NCI-H524 treated with DMSO at 0.1 percent for 48 hours (cell line): ENCODE measurements around the gene IL17B.
A peak's percentile ranks its signal among the peaks of the same experiment; 100 is the strongest.

Experiments used
- DNase-seq: peaks from one replicate; lab custom pipeline; 2025; lab: John Stamatoyannopoulos, UW

Gene IL17B

DNA sequence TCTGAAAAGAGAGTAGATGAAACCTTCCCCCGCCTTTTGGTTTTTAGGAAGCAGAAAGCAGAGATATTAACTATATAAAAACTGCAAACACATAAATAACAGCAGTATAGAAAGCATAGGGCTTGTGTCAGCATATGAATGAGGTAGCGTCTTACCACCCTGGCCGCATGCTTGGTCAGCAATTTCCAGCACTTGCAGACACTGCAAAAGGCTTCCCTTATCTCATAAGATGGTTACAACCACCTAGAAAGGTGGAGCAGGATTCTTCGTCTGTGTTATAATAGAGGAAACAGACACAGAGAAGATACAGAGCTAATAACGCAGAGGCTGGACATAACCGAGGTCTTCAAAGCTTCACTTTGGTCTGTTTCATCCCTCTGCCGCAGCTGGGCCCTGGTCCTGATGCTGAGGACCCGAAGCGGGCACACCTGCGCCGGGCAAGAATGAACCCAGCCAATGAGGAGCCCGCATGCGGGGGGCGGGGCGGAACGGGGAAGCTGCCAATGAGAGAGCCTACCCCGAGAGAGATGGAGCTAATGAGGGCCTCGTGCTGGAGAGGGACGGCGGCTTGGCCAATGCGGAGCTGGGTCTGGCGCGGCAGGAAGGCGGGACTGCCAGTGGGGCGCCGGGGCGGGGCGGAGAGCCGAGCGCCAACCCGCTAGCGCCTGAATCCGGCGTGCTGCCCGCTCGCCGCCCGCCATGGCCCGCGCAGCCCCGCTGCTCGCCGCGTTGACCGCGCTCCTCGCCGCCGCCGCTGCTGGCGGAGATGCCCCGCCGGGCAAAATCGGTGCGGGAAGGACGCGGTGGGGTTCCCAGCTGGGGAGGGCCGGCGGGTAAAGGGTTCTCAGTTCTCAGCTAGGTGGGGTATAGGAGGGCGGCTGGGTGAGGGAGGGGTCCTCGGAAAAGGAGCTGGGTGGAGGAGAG lies 21.5 kb downstream of the IL17B start, which contains the start of gene PCYOX1L:
Gene PCYOX1L, plus strand, starts transcription at position 677 of the 924 bp plus-strand sequence. Its CDS starts 23 bp downstream, at position 700.
- DNase-seq: peak; percentile 92

DNA sequence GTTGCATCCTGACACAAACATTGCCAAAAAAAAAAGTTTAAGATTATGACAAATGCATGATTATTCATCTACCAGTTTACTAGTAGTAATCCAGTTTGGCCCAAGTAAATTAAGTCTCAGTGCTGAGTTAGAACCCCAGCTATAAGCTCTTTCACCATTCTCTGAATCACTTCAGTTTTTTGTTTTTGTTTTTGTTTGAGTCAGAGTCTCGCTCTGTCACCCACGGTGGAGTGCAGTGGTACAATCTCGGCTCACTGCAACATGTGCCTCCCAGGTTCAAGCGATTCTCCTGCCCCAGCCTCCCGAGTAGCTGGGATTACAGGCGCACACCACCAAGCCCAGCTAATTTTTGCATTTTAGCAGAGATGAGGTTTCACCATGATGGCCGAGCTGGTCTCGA lies 22.7 kb downstream of the IL17B start:
- DNase-seq: no peak

DNA sequence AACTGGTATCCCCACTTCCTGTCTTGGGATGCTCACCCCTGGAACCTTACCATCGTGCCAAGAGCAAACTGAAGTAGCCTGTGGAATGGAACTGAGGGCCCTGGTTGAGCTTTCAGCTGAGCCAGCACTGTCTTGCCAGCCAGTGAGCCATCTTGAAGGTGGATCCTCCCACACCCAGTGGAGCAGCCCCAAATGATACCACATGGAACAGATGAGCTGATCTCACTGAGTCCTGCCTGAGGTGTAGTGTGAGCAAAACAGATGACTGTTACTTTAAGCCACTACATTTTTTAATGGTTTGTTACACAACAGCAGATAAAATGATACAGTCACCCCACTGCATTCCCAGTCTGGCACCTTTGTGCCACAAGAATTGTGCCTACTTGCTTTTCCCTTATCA lies 23.4 kb downstream of the IL17B start:
- DNase-seq: no peak

DNA sequence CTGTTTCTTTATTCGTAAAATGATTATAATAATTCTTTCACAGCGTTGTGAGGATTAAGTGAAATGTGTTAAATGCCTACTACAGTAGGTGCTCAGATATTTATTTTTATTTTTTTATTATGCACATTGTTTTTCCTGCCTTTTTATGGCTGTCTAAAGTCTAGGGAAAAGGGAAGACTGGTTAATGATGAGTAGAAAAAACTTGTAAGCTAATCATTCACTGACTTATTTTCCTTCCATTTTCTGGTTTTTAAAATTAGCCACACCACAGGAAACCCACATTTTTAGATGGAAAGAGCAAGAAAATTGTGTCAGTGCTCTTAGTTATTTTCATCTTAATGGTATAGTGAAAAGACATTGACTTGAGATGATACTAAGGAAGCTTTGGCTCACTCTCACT lies 25.2 kb downstream of the IL17B start:
- no peak for DNase-seq

DNA sequence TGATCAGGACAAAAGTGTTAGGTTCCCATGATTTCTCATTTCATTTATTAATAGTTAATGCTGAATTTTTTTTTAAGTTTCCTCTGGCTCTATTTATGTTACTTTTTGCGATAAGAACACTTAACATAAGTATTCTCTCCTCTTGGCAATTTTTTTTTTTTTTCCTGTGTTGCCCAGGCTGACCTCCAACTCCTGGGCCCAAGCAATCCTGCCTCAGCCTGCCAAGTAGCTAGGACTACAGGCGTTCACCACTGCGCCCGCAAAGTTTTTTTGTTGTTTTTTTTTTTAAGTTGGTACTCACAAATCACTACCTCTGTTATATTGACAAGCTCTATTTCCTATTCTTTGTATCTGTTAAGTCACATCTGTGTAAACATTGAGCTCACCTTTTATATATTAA lies 26.9 kb downstream of the IL17B start:
- no peak for DNase-seq

DNA sequence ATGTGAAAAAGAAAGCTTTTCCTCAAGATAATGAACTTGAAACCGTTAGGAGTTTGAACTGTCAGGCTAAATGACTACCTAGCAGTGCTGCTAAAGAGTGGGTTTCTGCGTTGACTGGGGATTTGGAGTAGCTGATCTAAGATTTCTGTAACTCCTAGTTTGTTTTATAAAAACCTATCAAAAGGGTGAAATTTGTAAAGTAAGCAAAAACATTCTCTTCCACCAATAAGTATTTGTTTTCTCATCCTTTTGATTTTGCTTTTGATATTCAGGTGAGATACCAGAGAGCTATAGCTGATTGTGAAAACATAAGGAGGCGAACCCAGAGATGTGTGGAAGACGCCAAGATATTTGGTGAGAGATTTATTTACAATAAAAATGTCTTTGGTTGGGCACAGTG lies 29.7 kb downstream of the IL17B start:
- no peak for DNase-seq

DNA sequence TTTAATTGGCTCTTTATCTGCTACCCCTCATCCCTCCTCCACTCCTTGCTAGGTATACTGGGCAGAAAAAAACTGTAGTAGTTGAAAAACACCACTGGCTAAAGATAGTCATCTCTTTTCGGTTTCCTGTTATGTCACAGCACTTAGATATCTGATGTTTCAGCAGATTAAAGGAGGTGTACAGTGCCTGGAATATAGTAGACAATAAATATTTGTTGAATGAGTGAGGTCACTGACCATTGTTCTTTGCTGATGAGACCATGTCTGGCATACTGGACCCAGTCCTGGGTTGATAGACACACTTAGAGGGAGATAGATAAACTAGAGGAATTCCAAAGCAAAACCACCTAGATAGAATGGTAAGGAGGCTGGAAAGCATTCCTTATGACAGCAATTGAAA lies 30.6 kb downstream of the IL17B start:
- no peak for DNase-seq

DNA sequence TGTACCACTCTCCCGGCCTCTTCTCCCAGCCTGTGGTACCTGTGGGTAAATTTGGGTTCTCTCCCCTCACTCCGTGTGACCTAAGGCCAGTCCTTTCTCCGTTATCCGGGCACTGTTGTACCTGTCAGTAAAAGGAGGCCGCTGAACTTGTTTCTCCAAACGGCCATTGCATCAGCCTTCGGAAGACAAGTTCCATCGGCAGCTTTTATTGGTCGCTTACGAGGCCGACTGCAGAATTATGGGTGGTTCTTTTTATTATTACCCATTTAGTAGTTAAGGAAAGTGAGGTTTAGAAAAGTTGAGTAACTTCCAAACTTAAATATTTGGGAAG lies 33.2 kb downstream of the IL17B start:
- no peak for DNase-seq

DNA sequence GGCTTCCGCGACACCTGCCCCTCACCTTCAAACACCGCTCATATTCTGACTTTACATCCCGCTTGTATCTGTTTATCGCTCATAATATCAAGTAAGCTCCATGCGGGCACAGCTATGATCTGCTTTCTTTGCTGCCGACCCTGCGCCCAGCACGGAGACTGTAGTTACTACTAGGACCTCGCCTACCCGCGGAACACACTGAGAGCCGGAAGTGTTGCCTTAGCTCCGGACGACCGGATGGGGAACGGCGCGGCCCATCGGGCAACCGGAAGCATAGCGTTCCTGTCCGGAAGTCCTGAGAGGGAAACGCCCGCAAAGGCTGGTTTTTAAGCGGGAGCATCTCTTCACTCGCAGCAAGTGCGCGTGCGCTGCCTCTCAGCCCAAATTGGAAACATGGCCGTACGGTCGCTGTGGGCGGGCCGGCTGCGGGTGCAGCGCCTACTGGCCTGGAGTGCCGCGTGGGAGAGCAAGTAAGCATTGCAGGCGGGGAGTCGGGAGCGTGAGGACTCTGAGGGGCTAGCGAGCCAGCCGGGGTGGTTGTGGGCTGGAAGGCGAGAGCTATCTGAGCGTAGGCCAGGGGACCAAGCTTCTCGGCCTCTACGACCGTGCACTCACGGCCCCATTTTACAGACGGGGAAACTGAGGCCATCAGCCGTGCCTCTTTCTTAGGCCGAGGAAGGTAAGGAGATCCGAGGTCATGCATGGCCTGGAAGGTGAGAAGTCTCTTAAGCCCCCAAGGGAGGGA lies 33.8 kb downstream of the IL17B start, which contains the start of gene GRPEL2:
Gene GRPEL2, plus strand, starts transcription at position 353 of the 745 bp plus-strand sequence. Its CDS starts 41 bp downstream, at position 394.
- DNase-seq: peak; percentile 73

DNA sequence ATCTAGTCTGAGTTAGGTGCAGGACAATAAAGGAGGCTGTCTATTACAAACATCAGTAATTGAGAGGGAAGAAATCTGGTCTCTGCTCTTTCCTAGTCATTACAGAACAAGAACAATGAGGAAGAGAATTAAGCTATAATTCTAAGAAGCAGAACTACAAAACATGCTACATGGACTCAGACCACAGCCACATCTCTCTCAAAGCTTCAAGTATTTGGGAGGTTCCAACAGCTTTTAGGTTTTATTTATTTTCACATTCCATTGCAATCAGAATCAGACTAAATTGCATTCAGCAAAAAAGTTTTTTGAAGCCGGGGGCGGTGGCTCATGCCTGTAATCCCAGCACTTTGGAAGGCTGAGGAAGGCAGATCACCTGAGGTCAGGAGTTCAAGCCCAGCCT lies 34.9 kb downstream of the IL17B start:
- DNase-seq: no peak

DNA sequence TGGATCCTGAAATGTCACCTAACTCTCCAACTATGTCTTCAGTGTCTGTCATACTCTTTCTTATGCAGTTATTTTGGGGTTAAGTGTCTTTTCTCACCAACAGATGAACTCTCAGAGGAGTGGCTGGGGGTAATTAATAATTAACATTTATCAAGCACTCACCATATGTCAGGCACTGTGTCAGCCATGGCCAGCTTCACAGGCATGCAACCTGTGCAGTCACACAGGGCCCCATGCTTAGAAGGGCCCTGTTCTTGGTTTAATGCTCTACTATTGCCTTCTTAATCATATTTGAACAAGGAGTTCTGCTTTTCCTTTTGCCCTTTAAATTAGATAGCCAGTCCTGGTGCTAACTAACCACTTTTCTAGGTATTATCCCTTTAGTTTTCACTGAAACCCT lies 37.2 kb downstream of the IL17B start:
- peak; percentile 83 for DNase-seq

DNA sequence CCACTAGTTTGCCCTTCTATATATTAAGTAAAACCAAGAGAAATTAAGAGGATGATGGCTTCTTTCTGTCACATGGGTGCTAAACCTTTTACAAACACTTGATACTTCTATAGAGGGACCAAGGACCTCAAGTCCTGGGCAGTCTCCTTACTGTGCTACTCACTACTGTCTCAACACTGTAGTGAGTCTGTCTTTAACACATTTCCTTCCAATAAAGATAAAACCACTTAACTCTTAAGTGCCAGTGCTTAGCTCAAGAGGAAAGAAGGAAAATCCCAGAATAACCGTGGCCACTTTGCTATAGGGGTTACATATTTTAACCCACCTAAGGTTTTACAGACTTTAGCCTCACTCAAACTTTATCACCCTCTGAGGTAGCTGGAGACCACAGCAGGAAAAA lies 38.2 kb downstream of the IL17B start:
- DNase-seq: peak; percentile 84

DNA sequence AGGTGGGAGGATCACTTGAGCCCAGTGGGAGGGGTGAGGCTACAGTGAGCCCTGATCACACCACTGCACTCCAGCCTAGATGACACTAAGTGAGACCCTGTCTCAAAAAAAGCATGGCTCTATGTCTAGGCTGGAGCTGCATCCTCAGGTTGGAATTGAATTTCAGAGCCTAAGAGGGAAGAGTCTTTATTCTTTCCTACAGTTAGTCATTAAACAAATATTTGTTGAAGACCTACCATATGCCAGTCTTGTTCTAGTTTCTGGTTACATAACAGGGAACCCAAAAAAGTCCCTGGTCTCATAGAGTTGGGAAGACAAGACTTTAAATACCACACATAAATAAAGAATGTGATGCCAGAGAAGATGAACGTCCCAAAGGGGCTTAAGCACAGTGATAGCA lies 40.7 kb downstream of the IL17B start:
- DNase-seq: no peak

DNA sequence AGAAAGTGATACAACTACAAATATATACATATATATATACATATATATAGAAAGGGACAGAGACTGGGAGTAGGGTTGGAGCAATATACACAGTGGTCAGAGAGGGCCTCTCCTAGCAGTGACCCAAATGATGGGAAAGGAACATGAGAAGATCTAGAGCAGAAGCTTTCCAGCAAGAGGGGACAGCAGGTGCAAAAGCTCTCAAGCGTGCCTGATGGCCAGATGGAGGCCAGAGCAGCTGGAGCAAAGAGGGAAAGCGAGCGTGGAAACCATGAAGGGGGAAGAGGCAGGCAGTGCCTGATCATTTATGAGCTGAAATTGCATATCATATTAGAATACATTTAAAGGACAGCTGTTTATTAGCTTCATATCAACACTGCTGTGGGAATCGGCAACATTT lies 41.4 kb downstream of the IL17B start:
- peak; percentile 93 for DNase-seq

DNA sequence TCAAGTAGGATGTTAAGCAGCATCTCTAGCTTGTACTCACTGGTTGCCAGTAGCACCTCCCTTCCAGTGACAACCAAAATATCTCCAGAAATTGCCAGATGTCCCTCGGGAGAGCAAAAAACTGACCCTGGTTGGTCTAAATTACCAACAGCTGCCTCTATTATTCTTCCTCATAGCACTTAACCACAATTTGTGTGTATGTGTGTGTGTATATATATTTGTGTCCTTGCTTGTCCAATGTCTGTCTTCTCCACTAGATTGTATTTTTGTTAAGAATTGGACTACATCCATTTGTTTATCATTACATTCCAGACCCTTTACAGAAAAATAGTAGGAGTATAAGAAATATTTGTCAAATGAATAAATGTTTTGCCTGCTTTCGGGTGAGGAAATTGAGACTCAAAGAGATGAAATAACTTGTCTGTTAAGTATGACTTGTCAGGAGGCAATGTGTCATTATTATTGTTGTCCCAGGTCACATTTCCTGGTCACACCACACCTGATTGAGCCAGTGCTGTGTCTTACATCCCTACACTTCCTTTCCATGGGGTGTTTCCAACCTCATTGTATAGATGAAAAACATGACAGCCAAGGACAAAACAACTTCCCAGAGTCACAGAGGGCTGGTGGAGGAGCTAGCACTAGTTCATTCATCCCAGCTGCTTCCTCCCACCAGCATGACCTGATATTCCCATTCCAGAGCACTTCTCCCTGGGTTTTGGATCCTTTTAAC lies 45.2 kb downstream of the IL17B start:
- no peak for DNase-seq

DNA sequence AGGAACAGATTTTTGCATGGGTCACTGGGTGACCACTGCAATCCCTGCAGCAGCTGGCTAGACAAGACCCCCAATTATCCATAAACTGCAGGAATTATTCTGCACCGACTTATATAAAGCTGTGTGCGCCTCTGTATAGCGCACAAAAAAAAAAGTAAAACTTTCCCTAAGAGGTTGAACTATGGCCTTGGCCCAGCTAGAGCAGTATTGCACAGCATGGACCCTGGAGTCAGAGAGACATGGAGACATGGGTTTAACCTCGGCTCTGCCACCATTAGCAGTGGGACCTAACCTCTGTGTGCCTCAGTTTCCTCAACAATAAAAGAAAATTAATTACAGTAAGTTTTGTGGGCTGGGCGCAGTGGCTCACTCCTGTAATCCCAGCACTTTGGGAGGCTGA lies 50.9 kb downstream of the IL17B start:
- no peak for DNase-seq

DNA sequence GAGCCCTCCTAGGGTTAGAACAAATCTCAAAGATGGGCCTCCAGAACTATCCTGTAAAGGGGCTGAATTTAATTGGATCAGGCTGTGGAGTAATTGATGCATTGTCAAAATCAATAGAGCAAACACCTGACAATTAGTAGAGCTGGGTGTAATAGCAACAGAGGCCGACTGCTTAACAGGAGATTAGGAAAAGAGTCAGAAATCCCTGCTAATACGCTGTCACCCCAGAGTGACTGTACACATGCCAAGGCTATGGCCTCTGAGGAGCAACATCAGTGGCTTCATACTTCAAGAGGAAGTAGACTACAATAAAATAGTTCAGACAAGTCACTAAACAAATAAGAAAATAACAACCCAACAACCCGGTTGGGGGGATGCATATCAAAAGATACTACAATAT lies 52.5 kb downstream of the IL17B start:
- no peak for DNase-seq

DNA sequence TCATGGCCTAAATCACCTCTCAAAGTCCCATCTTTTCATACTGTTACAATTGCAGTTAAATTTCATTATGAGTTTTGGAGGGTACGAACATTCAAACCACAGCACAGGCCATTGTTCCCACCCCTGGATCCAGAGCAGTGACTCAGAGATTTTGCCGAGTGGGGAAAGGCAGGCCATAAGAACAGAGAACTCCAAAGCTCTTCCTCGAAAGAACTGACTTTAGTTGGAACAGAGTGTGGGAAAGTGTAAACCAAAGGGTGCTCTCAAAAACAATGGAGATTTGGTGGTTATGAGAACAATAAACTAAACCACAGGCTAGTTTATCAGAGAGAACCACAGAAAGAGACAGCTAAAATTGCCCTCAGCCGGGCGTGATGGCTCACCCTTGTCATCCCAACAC lies 53.2 kb downstream of the IL17B start:
- DNase-seq: no peak

DNA sequence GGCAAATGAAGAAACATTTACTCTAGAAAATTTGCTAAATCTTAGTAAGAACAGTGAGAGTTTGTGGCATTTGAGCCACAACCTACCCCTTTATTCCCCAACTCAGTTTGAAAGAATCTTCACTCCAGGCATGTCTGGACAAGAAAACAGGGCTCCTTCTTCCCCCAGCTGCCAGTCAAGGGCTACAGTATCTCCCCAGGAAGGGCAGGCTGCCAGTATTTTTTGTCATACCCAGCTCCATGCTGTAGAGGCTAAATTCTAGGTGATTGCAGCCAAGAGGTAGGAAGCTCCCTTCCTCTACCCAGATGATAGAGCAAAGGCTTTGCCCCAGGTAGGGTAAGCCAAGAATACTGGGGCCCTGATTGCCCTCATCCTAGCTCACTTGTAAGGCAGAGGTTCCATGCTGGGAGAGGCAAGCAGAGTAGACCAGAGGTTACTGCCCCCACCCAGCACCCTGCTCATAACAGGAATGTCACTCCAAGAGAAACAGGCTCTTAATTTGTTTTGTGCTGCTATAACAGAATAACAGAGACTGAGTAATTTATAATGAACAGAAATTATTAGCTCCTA lies 53.8 kb downstream of the IL17B start:
- DNase-seq: no peak

DNA sequence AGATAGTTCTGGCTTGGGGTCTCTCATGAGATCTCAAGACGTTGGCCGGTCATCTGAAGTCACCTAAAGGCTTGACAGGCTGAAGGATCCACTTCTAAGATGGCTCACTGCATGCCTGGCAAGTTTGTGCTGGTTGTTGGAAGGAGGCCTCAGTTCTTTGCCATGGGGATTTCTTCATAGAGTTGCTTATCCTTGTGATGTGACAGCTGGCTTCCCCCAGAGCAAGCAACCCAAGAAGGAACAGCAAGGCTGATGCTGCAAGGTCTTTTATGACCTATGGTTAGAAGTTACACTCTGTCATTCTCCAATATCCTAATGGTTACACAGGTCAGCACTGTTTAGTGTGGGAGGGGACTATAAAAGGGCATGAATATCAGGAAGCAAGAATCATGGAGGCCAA lies 54.5 kb downstream of the IL17B start:
- DNase-seq: no peak
